H1 (cell line): ENCODE data around the gene ZBTB16. TPM values are rescaled to one million over a fixed set of nuclear protein-coding genes. Genes with fewer than 3 reads are reported as not detected.
A peak's percentile ranks its signal among the peaks of the same experiment; 100 is the strongest.

Source experiments
- CTCF ChIA-PET: fragments of 300-600 bp; sonication (Branson Sonifier 250); formaldehyde crosslinking; loops from one replicate; lab custom pipeline; 2021; ENCODE audit not compliant: partially characterized antibody; lab: Charles Lee
- POLR2A ChIA-PET: fragments of 300-600 bp; sonication (Branson Sonifier 250); formaldehyde crosslinking; loops from one replicate; lab custom pipeline; 2021; ENCODE audit warnings: inconsistent platforms; ENCODE audit not compliant: partially characterized antibody; lab: Charles Lee
- DNase-seq, 2 experiments: peaks; one replicate each; pipeline versions ENCODE4 v3.0.0 to v3.0.0-alpha.2; 2010 to 2022; ENCODE audit warnings: low spot score in 2 of 2, low read depth in 1 of 2, mixed read lengths in 1 of 2
- FAIRE-seq: peaks from 2 replicates; lab custom pipeline; 2011; peaks lifted over from hg19 to GRCh38; lab: Jason Lieb, UNC
- H2AFZ ChIP-seq: 2 replicates; pipeline ENCODE4 v1.8.1; 2012; ENCODE audit warnings: low read length, inconsistent platforms
- H2AK5ac ChIP-seq: 2 replicates; pipeline ENCODE4 v1.6.1; 2013; ENCODE audit warnings: low read depth, low read length
- H2BK120ac ChIP-seq: replicated peaks from 2 replicates; pipeline ENCODE3; 2013; ENCODE audit warnings: low read depth, low read length, inconsistent platforms
- H2BK12ac ChIP-seq: 2 replicates; pipeline ENCODE4 v1.6.1; 2013; ENCODE audit warnings: low read depth, low read length
- H2BK15ac ChIP-seq: 2 replicates; pipeline ENCODE4 v1.6.1; 2013; ENCODE audit warnings: low read length
- H2BK20ac ChIP-seq: 2 replicates; pipeline ENCODE4 v1.6.1; 2013; ENCODE audit warnings: low read length
- H2BK5ac ChIP-seq: 2 replicates; pipeline ENCODE4 v1.6.1; 2013; ENCODE audit warnings: low read depth, low read length
- H3K14ac ChIP-seq: 2 replicates; pipeline ENCODE4 v1.6.1; 2013; ENCODE audit warnings: inconsistent platforms; ENCODE audit not compliant: insufficient read length
- H3K18ac ChIP-seq: 2 replicates; pipeline ENCODE4 v1.6.1; 2013; ENCODE audit warnings: low read length; ENCODE audit errors: extremely low read depth
- H3K23ac ChIP-seq: 2 replicates; pipeline ENCODE4 v1.6.1; 2013; ENCODE audit warnings: inconsistent platforms; ENCODE audit not compliant: insufficient read length
- H3K23me2 ChIP-seq: 2 replicates; pipeline ENCODE4 v1.6.1; 2013; ENCODE audit warnings: low read depth, low read length
- H3K27ac ChIP-seq: 2 replicates; pipeline ENCODE4 v1.6.1; 2011; ENCODE audit warnings: low read depth, low read length, inconsistent platforms
- H3K27me3 ChIP-seq, 4 experiments: replicated peaks in 1 of 4; 1 replicate in 1 of 4; 2 replicates in 3 of 4; pipeline versions ENCODE4 v1.6.1 to v1.8.1; 2011 to 2013; ENCODE audit warnings: low read length in 3 of 4, mild to moderate bottlenecking in 3 of 4, inconsistent platforms in 2 of 4, mixed read lengths in 2 of 4, moderate library complexity in 1 of 4; ENCODE audit not compliant: control insufficient read depth in 3 of 4, insufficient read depth in 3 of 4; ENCODE audit errors: extremely low read depth in 1 of 4
- H3K36me3 ChIP-seq, 4 experiments: 2 replicates each; pipeline versions ENCODE4 v1.6.1 to v1.8.1; 2011 to 2013; ENCODE audit warnings: mild to moderate bottlenecking in 4 of 4, low read length in 3 of 4, moderate library complexity in 2 of 4, control low read depth in 1 of 4, inconsistent platforms in 1 of 4; ENCODE audit not compliant: insufficient read depth in 4 of 4, control insufficient read depth in 2 of 4
- H3K4ac ChIP-seq: replicated peaks from 2 replicates; pipeline ENCODE3; 2013; ENCODE audit warnings: low read length, low read depth, mixed read lengths, inconsistent platforms; ENCODE audit not compliant: insufficient read length
- H3K4me1 ChIP-seq, 4 experiments: replicated peaks in 1 of 4; 1 replicate in 1 of 4; 2 replicates in 3 of 4; pipeline versions ENCODE4 v1.6.1 to v1.8.1; 2011 to 2013; ENCODE audit warnings: low read length in 3 of 4, inconsistent platforms in 2 of 4, mixed read lengths in 1 of 4; ENCODE audit not compliant: insufficient read depth in 4 of 4, control insufficient read depth in 3 of 4
- H3K4me2 ChIP-seq, 2 experiments: 2 replicates each; pipeline versions ENCODE4 v1.6.1 to v1.8.1; 2011 to 2013; ENCODE audit warnings: low read depth in 2 of 2, low read length in 2 of 2, control low read depth in 1 of 2, inconsistent platforms in 1 of 2, mild to moderate bottlenecking in 1 of 2; ENCODE audit not compliant: insufficient read depth in 1 of 2
- H3K4me3 ChIP-seq, 4 experiments: fragments of 200-600, 300-600 bp in 1 of 4; sonication (generic), shearing (Covaris generic), sonication (Bioruptor Twin) in 1 of 4; 2 replicates each; pipeline versions ENCODE4 v1.5.1 to v1.8.1; 2011 to 2016; ENCODE audit warnings: low read length in 4 of 4, low read depth in 3 of 4, control low read depth in 2 of 4, inconsistent platforms in 2 of 4, mild to moderate bottlenecking in 2 of 4, mixed read lengths in 1 of 4, moderate library complexity in 1 of 4; ENCODE audit not compliant: insufficient read depth in 2 of 4; ENCODE audit errors: extremely low read depth in 1 of 4
- H3K56ac ChIP-seq: replicated peaks from 2 replicates; pipeline ENCODE3; 2013; ENCODE audit warnings: low read depth, mild to moderate bottlenecking, mixed read lengths, low read length, inconsistent platforms; ENCODE audit not compliant: insufficient read length
- H3K79me1 ChIP-seq: 2 replicates; pipeline ENCODE4 v1.6.1; 2013; ENCODE audit warnings: low read depth, low read length, control low read depth
- H3K79me2 ChIP-seq, 2 experiments: 2 replicates each; pipeline versions ENCODE4 v1.6.1 to v1.8.1; 2012 to 2013; ENCODE audit warnings: low read length in 2 of 2, mild to moderate bottlenecking in 2 of 2, inconsistent platforms in 1 of 2; ENCODE audit not compliant: insufficient read depth in 2 of 2, control insufficient read depth in 1 of 2
- H3K9ac ChIP-seq, 4 experiments: replicated peaks in 1 of 4; 1 replicate in 1 of 4; 2 replicates in 3 of 4; pipeline versions ENCODE4 v1.6.1 to v1.8.1; 2011 to 2013; ENCODE audit warnings: low read depth in 3 of 4, low read length in 3 of 4, control low read depth in 2 of 4, mild to moderate bottlenecking in 2 of 4, moderate library complexity in 2 of 4, inconsistent platforms in 1 of 4; ENCODE audit errors: extremely low read depth in 1 of 4
- H3K9me3 ChIP-seq, 2 experiments: 2 replicates each; pipeline versions ENCODE4 v1.6.1 to v1.8.1; 2012 to 2013; ENCODE audit warnings: mild to moderate bottlenecking in 2 of 2, moderate library complexity in 2 of 2, control low read depth in 1 of 2, inconsistent platforms in 1 of 2, low read depth in 1 of 2, low read length in 1 of 2, mixed read lengths in 1 of 2; ENCODE audit not compliant: insufficient read depth in 2 of 2
- H4K20me1 ChIP-seq, 2 experiments: replicated peaks in 1 of 2; 2 replicates each; pipeline versions ENCODE3 to v1.8.1; 2011 to 2013; ENCODE audit warnings: inconsistent platforms in 2 of 2, low read length in 2 of 2, mild to moderate bottlenecking in 1 of 2; ENCODE audit not compliant: insufficient read depth in 2 of 2, control insufficient read depth in 1 of 2
- H4K5ac ChIP-seq: 2 replicates; pipeline ENCODE4 v1.6.1; 2013; ENCODE audit warnings: low read length, low read depth, mixed read lengths, inconsistent platforms; ENCODE audit not compliant: insufficient read length
- H4K8ac ChIP-seq: 2 replicates; pipeline ENCODE4 v1.8.0; 2013; ENCODE audit warnings: mild to moderate bottlenecking, moderate library complexity, low read length, inconsistent platforms; ENCODE audit not compliant: insufficient read depth; ENCODE audit errors: extremely low read depth
- H4K91ac ChIP-seq: replicated peaks from 2 replicates; pipeline ENCODE3; 2013; ENCODE audit warnings: low read length, mixed read lengths, inconsistent platforms; ENCODE audit not compliant: insufficient read length
- BRCA1 ChIP-seq: IDR thresholded peaks from 2 replicates; pipeline ENCODE4 v1.6.1; 2012; ENCODE audit warnings: low read depth, low read length, improper control_type of control experiment
- HDAC2 ChIP-seq, 2 experiments: fragments of 300-600 bp in 1 of 2; sonication (generic) in 1 of 2; IDR thresholded peaks; 2 replicates each; pipeline ENCODE4 v1.6.1; 2011 to 2012; ENCODE audit warnings: low read depth in 2 of 2, low read length in 2 of 2, mild to moderate bottlenecking in 2 of 2, moderate library complexity in 2 of 2, borderline replicate concordance in 1 of 2, inconsistent platforms in 1 of 2
- MAFK ChIP-seq: IDR thresholded peaks from 2 replicates; pipeline ENCODE4 v1.6.1; 2012; ENCODE audit warnings: low read depth, mild to moderate bottlenecking, improper control_type of control experiment, low read length
- POLR2A ChIP-seq, 2 experiments: IDR thresholded peaks; 1 replicate in 1 of 2; 2 replicates in 1 of 2; pipeline ENCODE4 v1.6.1; 2011; ENCODE audit warnings: low read depth in 2 of 2, low read length in 2 of 2, mild to moderate bottlenecking in 2 of 2; ENCODE audit errors: control extremely low read depth in 1 of 2
- POLR2AphosphoS5 ChIP-seq: IDR thresholded peaks from 2 replicates; pipeline ENCODE4 v1.6.1; 2011; ENCODE audit warnings: low read depth, low read length
- RFX5 ChIP-seq: IDR thresholded peaks from 2 replicates; pipeline ENCODE4 v1.6.1; 2011; ENCODE audit warnings: low read depth, low read length, improper control_type of control experiment, borderline replicate concordance
- RXRA ChIP-seq: IDR thresholded peaks from 2 replicates; pipeline ENCODE4 v1.6.1; 2011; ENCODE audit warnings: low read depth, mild to moderate bottlenecking, low read length, moderate library complexity; ENCODE audit not compliant: insufficient read depth
- SRF ChIP-seq: IDR thresholded peaks from 2 replicates; pipeline ENCODE4 v1.6.1; 2011; ENCODE audit warnings: mild to moderate bottlenecking, low read depth, low read length, moderate library complexity
- SUZ12 ChIP-seq: fragments of 200-600 bp; sonication (generic); IDR thresholded peaks from 2 replicates; pipeline ENCODE4 v1.6.1; 2012; ENCODE audit warnings: mild to moderate bottlenecking, inconsistent platforms, low read length, moderate library complexity, mixed read lengths
- TAF7 ChIP-seq: optimal IDR thresholded peaks from 2 replicates; pipeline ENCODE3; 2011; ENCODE audit warnings: low read depth, mild to moderate bottlenecking, inconsistent platforms, low read length, moderate library complexity, borderline replicate concordance
- WGBS, 2 experiments: shearing (Covaris generic) in 1 of 2; methylation state at CpG; one replicate each; pipeline versions ENCODE4 v1.1.6 to v1.1.7; 2013 to 2015; ENCODE audit warnings: low lambda C conversion rate in 2 of 2, mixed read lengths in 2 of 2, inconsistent platforms in 1 of 2, low coverage in 1 of 2, missing lambda C conversion rate in 1 of 2; ENCODE audit not compliant: insufficient replicate concordance in 2 of 2, insufficient coverage in 1 of 2, insufficient read length in 1 of 2; ENCODE audit errors: extremely low coverage in 1 of 2, missing lambda C conversion rate in 1 of 2; 5-methylcytosine and 5-hydroxymethylcytosine counted together
- polyA plus RNA-seq, 7 experiments: library from polyadenylated mRNA; depleted of rRNA in 3 of 7; stranded (reverse) in 5 of 7; unstranded in 2 of 7; fragments of >200 nt in 5 of 7; fragments of 200-250 nt in 2 of 7; gene quantifications; 1 replicate in 5 of 7; 2 replicates in 1 of 7; 4 replicates in 1 of 7; pipeline versions ENCODE4 v1.2.1 to v1.2.3, GENCODE V29; 2011 to 2013; ENCODE audit warnings: missing spikeins in 2 of 7, mixed read lengths in 2 of 7
- total RNA-seq: library from RNA; stranded (reverse); fragmentation: NEBNext Ultra II Directional; extraction: Animal tissue kit (Norgen Biotek cat#: 25700); gene quantifications from 2 replicates; pipeline ENCODE4 v1.2.1, GENCODE V29; 2021
- TF ChIP-seq, protein P1 (sequence below): IDR thresholded peaks from 2 replicates; pipeline ENCODE4 v1.6.1; 2012; ENCODE audit warnings: inconsistent platforms

The ZBTB16 gene
- total and polyA plus RNA-seq, 2 of the 8 experiments (the other 6 are each of a cell fraction or from before 2014, with no cell fraction given): 0.12 to 0.61 TPM

DNA sequence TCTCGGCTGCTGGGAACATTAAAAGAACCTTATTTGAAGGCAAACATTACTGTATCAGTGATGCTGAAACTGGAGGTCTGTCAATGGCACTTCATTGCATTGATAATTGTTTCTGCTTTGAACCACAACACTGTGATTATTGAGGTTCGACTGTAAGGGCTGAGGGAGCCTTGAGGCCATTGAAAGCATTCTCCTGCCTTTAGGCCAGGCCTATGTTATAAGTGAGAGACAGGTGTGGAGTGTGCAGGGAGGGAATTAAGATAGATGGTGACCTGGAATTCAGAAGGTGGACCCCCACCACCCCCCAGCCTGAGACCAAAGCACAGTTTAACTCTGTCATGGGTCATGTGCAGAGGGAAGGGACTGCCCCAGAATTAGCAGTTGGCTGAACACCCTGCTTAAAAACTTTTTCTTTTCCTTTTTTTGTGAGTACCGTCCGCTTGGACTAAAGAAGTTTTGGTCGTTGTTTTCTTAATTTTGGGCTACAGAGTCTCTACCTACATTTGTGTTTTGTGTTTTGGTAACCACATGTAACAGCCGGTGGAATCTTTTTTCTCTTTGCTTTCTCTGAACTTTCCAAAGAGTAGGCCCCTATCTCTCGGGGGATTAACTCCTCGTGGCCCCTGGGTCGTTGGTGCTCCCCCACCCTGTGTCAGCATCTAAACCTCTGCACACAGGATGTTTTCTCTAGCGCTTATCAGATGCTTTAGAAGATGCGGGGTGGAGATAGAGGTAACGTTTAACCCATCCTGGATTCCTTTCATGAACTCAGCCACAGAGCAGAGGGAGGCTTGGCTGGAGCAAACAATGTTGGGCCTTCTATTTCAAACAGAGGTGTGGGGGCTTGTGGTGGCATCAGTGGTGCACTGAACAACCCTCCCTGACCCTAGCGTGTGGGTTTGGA lies 43.7 kb downstream of the ZBTB16 start:
- CTCF ChIA-PET: interaction anchor here (1.6 kb wide), 1 partner anchor 31 kb away, joined by 5 read pairs; no protein-coding TSS in a partner anchor
- Histone ChIP-seq H3K4me1 (peaks cover 0 to 3% (median under 1%) of the 10 kb centered on the region in 4 experiments; a peak in 2 of 7 replicates), H3K79me1 (no peaks in the 10 kb centered on the region), H3K4ac (no peak overlapping the region), H3K9ac (no peak overlapping the region), H3K18ac (no peak overlapping the region), H3K56ac (no peak overlapping the region), H2AK5ac (no peak overlapping the region), H3K4me3 (no peak overlapping the region), H4K8ac (0 out of 2 replicates have a peak overlapping the region, but pooled peaks have one; percentile 29), H3K36me3 (no peaks in the 10 kb centered on the region), H3K79me2 (no peaks in the 10 kb centered on the region), H3K14ac (no peak overlapping the region), H3K27ac (no peak overlapping the region), H3K4me2 (no peak overlapping the region), H4K20me1 (no peaks in the 10 kb centered on the region), H2BK12ac (no peak overlapping the region), H3K23me2 (no peaks in the 10 kb centered on the region), H4K91ac (no peak overlapping the region), H3K9me3 (no peaks in the 10 kb centered on the region), H4K5ac (no peak overlapping the region), H2BK5ac (no peak overlapping the region), H2AFZ (no peak overlapping the region), H2BK20ac (no peak overlapping the region), H2BK120ac (no peak overlapping the region), H3K23ac (no peak overlapping the region), H2BK15ac (no peak overlapping the region), H3K27me3 (no peaks in the 10 kb centered on the region)
- POLR2A ChIA-PET: no interaction called here
- no peak for DNase-seq
- 85% methylated on average over 13 of the region's 13 CpGs; no CpG with 5 or more reads in 1 of the 2 experiments for WGBS, 2 experiments
- no peak for FAIRE-seq
- TF ChIP-seq BRCA1 (no peak), RFX5 (no peak), TAF7 (no peak), POLR2A (IDR thresholded peaks at IDR 0.05; ENCODE audit: control extremely low read depth in 1 of 2, low read depth in 2 of 2, low read length in 2 of 2) (no peak), HDAC2 (IDR thresholded peaks at IDR 0.05; ENCODE audit: borderline replicate concordance in 1 of 2, low read depth in 2 of 2, low read length in 2 of 2) (no peak), MAFK (no peak), RXRA (no peak), SUZ12 (no peak), POLR2AphosphoS5 (no peak), SRF (no peak)
- TF ChIP-seq, protein P1, sequence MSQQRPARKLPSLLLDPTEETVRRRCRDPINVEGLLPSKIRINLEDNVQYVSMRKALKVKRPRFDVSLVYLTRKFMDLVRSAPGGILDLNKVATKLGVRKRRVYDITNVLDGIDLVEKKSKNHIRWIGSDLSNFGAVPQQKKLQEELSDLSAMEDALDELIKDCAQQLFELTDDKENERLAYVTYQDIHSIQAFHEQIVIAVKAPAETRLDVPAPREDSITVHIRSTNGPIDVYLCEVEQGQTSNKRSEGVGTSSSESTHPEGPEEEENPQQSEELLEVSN: no peak
